SK-N-DZ (cell line): ENCODE results near the gene CDK14. TPM values are rescaled to one million over a fixed set of nuclear protein-coding genes. Genes with fewer than 3 reads are reported as not detected.
A peak's percentile ranks its signal among the peaks of the same experiment; 100 is the strongest.

Source experiments
- DNase-seq: peaks from one replicate; pipeline ENCODE4 v3.0.0-alpha.2; 2015; ENCODE audit warnings: low spot score
- polyA plus RNA-seq, 2 experiments: library from polyadenylated mRNA; depleted of rRNA; stranded (reverse); fragments of >200 nt; gene quantifications; 2 replicates each; pipeline ENCODE4 v1.2.3, GENCODE V29; 2014

The CDK14 gene
- polyA plus RNA-seq (2014; cell fraction: cytosol; rRNA removed): 27.7 and 32.9 TPM in 2 replicates
- polyA plus RNA-seq (2014; cell fraction: nucleus; rRNA removed): 11.2 and 14.2 TPM in 2 replicates

DNA sequence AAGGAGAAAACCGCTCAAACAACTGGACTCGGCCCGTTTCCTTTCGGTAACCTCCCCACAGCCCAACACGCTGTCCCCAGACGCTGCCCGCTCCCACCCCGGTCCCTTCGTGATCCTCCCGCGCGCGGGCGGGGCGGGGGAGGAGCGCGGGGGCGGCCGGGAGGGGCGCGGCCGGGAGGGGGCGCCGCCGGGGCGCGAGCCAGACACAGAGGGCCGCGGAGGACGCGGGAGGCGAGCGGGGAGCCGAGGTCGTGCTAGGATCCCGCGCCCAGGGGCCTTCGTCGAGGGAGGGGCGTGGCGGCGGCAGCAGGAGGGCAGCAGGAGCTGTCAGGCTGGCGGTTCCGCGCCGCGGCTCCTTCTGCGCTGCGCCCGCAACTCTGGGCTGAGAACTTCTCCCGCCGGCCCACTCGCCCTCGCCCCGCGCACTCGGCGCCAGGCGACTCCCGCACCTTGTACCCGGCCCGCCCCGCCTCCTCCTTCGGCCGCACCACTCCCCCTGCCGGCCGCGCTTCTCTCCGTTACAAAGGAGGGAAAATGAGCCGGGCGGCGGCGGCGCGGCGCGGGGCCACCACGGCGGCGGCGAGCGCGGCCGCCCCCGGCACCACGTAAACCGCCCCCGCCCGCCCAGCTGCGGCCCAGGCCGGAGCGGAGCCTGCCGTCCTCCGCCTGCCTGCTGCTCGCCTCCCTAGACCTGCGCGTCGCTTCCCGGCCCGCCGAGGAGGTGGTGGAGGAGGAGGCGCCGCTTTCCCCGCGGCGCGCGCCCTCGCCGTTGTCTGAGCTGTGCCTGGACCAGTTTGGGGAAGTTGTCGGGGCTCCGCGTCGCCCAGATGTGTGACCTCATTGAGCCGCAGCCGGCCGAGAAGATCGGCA is at the start of gene CDK14:
Gene CDK14, plus strand, starts transcription at position 521 of the 870 bp plus-strand sequence. Its CDS starts 307 bp downstream, at position 828.
- peak; percentile 80 for DNase-seq

DNA sequence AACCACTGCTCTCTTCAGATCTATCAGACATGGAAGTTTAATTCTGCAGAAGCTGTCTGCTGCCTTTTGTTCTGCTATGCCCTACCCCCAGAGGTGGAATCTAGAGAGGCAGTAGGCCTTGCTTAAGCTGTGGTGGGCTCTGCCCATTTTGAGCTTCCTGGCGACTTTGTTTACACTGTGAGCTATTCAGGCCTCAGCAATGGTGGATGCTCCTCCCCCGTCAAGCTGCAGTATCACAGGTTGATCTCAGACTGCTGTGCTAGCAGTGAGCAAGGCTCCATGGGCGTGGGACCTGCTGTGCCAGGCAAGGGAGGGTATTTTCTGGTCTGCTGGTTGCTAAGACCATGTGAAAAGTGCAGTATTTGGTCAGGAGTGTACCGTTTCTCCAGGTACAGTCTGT is 45.1 kb upstream of the CDK14 start:
- peak; percentile 22 for DNase-seq

DNA sequence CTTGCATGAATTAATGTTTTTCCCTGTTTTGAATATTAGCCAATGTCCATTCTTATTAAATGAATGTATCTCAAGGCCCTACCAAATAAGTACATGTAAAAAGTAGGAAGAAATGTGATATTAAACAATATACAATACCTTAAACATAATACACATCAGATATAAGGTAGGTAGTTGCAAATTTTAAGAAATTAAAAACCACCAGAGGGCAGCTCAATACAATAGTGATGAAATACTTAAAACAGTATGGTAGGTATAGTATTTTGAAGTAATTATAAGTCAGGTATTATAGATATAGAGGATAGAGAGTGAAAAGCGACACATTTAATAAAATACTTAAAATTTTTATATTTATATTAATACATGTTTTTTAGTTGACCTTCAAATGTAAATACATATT is 43.6 kb upstream of the CDK14 start:
- DNase-seq: no peak

DNA sequence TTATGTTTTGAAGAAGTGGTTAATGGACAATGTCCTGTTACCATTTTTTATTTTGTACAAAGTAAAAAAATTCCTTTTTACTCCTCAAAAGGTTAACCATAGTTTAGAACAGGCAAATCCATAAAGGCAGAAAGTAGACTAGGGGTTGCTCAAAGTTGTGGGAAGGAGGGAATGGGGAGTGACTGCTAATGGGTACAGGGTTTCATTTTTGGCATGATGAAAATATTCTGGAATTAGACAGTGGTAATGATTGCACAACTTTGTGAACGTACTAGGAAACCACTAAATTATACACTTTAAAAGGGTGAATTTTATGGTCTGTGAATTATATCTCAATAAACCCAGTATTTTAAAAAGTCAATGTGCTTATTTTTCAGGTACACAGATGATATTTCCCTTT is 35.4 kb upstream of the CDK14 start:
- no peak for DNase-seq

DNA sequence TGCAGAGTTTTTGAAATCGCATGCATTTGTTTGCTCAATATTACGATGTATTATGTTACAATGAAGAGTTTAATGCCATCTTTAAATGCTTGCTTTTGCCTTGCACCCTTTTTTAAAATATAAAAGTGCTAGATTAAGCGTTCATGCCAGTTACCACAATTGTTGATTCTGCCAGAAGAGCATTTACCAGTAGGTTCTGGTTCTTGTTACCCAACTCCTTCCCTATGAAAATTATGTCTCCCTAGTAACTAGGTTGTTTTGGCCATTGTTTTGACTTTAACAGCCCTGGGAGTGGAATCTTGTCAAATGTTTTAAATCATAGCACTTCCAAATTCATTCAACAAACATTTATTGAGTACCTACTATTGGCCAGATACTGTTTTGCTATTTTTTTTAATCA is 32.8 kb upstream of the CDK14 start:
- DNase-seq: no peak

DNA sequence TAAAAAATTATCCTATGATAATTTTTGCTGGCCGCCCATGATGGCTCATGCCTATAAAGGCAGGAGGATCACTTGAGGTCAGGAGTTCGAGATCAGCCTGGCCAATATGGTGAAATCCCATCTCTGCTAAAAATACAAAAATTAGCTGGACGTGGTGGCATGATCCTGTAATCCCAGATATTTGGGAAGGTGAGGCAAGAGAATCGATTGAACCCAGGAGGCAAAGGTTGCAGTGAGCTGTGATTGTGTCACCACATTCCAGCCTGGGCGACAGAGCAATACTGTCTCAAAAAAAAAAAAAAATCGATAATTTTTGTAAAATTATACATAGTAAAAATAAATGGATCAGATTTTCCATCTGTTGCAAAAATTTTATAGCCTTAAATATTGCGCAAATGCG is 31.7 kb upstream of the CDK14 start:
- no peak for DNase-seq

DNA sequence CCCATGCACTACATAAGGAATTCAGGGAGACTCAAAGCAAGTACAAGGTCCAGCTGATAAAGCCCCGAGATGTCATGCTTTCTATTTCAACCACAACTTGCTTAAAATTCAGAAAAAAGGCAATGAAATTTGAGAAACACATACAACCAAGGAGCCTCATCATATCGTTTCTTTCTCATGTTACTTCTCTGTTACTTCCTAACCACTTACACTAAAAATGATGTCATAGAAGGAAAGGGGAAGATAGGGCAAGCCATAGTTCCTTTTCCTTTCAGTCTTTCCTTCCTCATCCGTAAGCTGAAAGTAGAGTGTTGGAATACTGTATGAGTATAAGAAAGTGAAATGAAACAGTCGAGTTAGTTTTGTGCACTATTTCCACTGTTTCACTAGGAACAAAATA is 27.9 kb upstream of the CDK14 start:
- no peak for DNase-seq

DNA sequence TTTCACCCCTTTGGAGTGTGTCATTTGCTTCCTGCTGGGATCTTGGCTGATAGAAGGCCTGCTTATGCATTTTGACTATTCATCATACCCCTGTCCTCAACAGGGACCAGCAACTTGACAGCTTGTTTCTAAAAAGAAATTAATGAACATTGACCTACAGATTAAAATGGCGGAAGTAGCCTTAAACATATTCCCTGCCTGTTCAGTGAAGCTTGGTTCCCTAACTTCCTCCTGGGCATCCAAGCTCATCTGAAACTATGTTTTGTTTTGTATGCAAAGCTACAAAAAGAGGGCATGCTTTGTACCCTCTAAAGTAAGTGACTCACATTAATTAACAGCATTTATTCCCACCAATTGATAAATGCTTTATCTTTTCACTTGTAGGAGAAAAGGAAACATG is 26.8 kb upstream of the CDK14 start:
- no peak for DNase-seq

DNA sequence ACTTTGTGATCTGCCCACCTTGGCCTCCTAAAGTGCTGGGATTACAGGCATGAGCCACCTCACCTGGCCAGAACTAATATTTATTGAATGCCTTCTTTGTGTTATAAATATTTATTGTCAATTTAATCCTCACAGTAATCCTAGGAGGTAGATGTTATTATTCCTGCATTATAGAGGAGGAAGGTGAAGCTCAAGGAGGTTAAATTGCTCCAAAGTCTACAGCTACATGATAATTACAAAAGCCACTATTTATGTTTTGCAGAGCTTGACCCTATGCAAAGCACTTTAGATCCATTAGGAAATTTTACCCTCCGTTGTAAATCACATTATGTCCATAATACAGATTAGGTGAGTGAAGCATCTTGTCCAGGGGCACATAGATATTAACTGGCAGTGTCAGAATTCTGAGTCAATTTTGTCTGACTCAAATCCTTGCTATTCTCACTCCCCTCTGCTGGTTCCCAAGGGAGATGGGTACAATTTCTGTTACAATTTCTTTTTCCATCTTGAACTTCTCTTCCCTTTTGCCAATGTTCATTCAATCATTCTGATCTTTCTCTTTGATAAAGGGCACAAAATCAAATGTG is 25.7 kb upstream of the CDK14 start:
- DNase-seq: peak; percentile 76

DNA sequence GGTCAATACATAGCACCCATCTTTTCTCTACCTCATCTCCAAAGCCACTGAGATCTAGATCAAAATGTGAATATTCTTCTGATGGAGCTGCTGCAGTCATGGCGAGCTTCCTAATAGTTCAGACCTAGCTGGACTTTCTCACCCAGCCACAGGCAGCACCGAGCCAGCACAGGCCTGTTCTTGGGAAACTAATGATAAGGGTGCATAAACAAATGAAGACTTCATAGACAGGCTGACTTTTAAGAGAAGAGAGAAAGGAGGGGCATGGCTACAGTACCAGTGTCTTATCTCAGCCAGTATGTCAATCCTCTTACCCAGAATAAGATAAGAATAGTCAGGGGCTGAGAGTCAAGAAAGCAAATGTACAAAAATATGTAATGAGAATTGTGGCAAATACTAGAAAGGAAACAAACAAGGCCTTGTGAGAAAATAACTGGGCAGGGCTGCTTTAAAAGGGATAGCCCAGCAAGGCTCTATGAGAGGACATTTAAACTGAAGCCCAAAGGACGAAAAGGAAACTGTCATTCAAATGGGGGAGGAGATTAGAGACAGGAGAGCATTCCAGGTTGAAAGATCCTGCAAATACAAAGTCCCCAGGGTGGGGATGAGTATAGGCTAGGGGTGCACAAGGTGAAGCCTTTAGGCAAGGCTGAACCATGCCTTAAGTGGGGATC is 21.8 kb upstream of the CDK14 start:
- no peak for DNase-seq

DNA sequence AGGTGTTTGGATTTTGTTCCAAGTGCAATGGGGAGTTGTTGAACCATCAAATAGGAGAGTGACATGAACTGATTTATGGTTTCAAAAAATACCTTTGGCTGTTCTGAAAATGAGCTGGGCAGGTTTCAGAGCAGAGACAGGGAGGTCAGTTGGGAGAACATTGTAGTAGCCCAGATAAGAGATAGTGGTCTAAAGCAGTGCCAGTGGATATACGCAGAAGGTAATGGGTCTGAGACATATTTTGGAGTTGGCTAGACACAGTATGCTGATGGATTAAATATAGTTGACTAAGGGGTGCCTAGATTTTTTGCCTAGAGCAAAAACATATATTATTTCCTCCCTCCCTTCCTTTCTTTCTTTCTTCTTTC is 21.3 kb upstream of the CDK14 start:
- DNase-seq: no peak

DNA sequence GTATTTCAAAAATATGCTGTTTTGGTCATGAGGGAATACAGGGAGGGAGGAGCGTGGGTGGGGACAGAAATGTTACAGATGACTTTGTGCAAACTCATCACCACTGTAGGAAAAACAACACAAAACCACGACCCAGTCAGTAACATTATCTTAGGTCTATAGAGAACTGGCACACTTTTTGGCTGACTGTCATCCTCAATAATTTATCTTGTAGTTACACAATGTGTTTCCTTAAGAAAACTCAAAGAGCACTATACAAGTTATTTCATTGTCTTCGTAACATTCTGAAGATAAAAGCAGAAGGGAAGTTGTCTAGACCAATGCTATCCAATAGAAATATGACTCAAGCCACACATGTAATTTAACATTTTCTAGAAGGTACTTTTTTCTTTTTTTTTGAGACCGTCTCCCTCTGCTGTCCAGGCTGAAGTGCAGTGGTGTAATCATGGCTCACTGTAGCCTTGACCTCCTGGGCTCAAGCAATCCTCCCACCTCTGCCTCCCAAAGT is 16.9 kb upstream of the CDK14 start:
- no peak for DNase-seq

DNA sequence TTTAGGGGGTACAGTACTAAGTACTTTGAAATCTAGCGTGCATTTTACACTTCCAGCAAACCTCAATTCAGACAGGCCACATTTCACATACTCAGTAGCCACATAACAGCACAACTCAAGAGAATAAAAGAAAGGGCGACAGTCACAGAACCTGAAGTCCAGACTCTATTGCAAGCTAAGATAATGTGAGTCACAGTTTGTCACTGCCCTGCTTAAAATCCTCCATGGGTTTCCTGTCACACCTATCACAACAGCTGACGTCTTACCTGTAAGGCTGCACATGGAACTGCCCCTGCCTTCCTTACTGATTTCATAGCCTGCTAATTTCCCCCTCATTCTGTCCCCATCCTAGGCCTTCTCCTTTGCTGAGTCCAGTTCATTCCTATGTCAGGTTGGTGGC is 16.1 kb upstream of the CDK14 start:
- no peak for DNase-seq

DNA sequence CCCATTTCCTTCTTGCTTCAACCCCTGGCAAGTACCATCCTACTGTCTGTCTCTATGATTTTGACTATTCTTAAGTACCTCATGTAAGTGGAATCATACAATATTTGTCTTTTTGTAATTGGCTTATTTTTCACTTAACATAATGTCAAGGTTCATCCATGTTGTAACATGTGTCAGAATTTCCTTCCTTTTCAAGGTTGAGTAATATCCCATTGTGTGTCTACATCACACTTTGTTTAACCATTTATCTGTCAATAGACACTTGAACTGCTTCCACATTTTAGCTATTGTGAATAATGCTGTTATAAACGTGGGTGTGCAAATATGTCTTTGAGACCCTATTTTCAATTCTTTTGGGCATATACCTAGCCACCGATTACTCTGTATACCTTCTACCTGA is 14.0 kb upstream of the CDK14 start:
- DNase-seq: no peak

DNA sequence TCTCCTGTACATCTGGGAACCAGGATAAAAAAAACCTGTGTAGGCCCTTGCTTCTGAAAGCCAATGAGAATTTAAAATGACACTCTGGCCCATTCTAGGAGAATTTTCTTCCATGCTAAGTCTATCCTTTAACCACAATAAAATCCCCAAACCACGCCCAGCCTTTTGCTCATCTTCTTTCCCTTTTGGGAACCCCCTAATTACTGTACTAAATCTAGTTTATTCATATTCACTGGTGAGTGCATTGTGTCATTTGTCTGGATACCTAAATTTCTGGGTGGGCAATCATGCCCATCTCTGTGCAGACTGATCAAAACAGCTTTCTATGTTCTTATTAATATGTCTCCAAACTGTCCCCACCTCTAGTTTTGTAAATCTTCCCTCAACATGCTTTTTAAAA is 11.7 kb upstream of the CDK14 start:
- DNase-seq: no peak

DNA sequence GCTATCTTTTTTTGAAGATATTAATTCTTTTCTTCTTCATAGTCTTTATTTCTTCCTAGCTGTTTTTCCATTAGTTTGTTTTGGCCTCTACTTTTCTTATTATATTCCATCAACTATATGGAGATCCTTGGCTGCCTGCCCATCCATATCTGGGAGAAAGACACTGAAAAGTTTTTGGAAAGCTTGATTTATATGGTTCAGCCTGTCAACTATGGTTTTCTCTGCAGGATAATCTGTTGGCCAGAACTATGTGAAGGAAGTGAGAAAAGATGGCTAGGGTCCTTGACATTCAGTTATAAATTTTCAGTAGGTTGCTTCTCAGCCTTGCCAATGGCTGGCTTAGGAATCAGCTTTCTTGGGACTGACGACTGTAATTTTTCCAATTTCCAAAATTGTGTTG is 10.0 kb upstream of the CDK14 start:
- DNase-seq: no peak

DNA sequence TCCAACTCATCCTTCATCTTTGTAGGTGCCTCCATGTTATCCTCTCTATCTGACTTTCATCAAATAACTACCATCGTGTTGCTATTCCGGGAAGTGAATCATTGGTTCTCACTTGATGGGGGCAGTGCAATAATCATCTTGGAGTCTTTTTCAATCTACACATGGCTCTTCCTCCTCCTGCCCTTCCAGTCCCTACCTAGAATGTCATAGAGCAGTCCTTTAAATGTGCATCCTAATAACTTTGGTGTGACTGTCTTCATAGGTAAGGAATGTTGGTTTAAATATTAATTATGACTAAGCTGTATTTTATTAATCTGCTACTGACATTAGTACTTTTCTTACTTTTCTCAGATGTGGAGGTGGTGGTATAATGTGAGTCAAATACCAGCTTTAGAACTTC is 8.4 kb upstream of the CDK14 start:
- no peak for DNase-seq

DNA sequence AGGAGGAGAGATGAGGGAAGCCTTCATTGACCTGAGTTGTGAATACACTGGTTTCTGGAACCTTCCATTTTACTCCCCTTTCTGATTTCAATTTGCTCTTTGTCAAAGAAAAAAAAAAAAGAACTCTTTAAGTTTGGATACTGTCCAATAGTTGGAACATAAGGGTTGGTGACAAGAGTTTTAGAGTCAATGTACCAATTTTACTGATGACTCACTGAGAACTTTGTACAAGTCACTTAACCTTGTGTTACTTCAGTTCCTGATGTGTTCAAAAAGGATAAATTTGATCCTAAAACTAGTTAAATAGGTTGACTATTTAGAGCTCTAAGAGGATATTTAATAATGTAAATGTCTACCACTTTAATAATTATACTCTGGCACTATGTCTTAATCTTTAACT is 4.1 kb upstream of the CDK14 start:
- no peak for DNase-seq

DNA sequence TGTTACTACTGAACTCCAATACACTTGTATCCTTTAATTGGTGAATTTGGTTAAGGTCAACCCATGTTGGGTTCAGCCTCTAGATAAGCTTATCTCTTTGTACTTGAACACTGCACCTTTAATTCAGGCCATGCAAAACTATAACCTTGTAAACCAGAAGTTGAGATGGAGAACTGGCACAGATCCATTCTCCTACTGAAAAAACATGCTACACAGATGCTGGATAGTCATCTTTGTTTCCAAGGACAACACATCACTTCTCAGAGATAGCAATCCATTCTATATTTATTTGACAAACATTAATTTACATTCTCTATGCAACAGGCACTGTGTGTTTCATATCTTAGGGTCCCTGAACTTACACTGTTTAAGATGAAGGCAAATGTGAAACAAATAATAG is 2.9 kb upstream of the CDK14 start:
- no peak for DNase-seq

DNA sequence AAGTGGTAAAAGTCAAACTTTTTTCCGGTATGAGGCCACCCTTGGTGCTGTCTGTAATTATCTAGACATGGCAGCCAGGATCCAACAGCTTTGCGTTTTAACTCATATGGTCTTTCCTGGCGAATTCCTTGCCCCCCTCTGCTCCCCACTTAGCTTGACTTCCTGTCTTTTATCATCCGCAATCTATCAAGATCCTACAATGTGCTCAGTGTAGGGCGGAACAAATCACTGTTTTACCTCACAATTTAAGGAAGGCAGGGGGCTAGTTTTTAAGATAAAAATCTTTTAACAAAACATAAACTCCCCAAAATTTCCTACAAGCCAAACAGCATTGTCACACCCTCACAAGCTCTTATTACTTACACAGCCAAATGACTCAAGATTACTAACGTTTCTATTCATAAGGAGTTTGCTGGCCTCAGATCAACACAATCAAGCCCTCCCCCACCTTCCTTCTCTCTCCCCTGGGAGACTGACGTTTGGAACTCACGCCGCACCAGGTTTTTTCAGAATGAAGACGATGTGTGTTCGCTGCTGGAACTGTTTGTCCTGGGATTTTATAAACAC is 1.3 kb upstream of the CDK14 start:
- DNase-seq: peak; percentile 35

DNA sequence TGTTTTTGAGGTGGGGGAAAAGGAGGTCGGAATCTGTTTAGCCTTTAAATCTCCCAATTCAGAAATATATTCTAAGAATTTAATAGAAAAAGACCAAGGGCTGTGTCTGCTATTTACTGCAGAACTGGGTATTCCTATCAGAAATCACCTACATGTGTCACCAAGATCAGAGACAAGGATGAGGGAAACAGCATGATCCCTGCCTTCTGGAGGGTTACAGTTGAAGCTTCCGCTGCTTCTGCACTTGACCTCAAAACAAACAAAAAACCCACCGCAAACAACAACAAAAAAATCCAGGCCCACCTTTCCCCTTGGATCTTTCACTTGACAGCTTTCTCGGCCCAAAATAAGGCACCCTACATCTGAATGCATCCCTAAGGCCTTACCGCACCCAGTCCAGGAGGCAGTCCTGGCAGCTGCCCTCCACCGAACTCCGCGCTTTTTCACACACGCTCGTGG is 750 bp upstream of the CDK14 start:
- peak; percentile 43 for DNase-seq
